ENCODE measurements around the gene MAPK14. TPM values are rescaled to one million over a fixed set of nuclear protein-coding genes. Genes with fewer than 3 reads are reported as not detected.

Gene MAPK14
- total and polyA plus RNA-seq, 10 of the 15 experiments (the other 5 are each of a cell fraction or from before 2014, with no cell fraction given): 12.5 to 59.5 (median 43.0) TPM

DNA sequence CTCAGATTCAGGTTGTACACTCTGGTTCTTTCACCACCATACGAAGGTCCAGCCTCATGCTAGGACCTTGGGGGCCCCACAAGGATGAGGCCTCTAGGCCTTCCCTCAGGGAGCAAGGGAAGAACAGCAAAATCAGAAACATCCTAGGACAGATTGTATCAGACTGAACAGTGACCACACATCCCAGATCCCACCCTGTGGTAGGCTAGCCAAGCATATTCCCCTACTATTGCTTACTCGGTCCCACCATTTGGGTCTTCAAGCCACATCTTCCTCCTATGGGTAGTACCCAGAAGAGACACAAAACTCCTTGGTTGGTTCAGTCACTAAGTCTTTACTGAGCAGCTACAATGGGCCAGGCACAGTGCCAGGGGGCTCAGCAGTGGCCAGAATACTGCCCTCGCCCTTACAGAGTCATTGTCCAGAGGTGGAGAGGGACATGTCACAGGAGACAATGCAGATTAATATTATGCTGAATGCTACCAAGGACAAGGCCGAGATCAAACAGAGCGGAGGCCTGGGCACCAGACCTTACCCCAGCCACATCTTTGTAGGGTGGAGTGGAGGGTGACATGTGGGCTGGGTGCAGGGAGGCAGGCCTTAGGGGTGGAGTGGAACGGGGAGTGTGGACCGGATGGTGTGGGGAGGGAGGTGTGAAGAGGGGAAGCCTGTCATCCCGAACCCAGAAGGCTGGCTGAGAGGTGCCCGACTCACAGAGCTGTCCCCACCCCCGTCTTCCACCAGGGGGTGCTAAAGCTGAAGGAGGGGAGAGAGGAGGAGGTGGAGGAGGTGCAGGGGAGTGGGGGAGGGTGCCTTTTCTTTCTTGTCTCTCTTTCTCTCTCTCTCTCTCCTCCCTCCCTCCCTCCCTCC lies 95.9 kb downstream of the MAPK14 start:
- Histone ChIP-seq H4K20me1 (ENCODE audit: control insufficient read depth, insufficient read depth) (no peaks in the 10 kb centered on the region), H3K9me3 (replicated peaks; ENCODE audit: control insufficient read depth, insufficient read depth, low read length) (no peaks in the 10 kb centered on the region), H3K4me1 (ENCODE audit: control insufficient read depth, insufficient read depth, low read length) (peaks cover 26% of the 10 kb centered on the region), H3K4me2 (ENCODE audit: control insufficient read depth, insufficient read depth) (no peak overlapping the region), H3K36me3 (ENCODE audit: control insufficient read depth in 2 of 2, insufficient read depth in 2 of 2, low read length in 1 of 2) (no peaks in the 10 kb centered on the region; a peak in 1 of 4 replicates), H3K4me3 (no peak overlapping the region), H3K9ac (ENCODE audit: control insufficient read depth, insufficient read depth, low read length) (no peak overlapping the region), H3K27ac (ENCODE audit: control insufficient read depth, insufficient read depth) (no peak overlapping the region), H3K79me2 (ENCODE audit: control insufficient read depth, insufficient read depth, low read length) (no peaks in the 10 kb centered on the region), H2AFZ (ENCODE audit: control insufficient read depth, low read depth, low read length) (no peak overlapping the region), H3K27me3 (replicated peaks in 1 of 2; ENCODE audit: control insufficient read depth in 2 of 2, insufficient read depth in 2 of 2, low read length in 1 of 2) (no peaks in the 10 kb centered on the region)
- CTCF ChIA-PET: interaction anchor here (0.5 to 7.6 kb wide), 17 partner anchors 8 to 236 kb away, joined by 3 to 82 read pairs (median 3); partner anchors contain the start of gene MAPK13
- RAD21 ChIA-PET (ENCODE audit: unreplicated experiment): interaction anchor here (0.7 to 3.1 kb wide), 8 partner anchors 8 to 238 kb away, joined by 3 to 35 read pairs (median 7); no protein-coding TSS in a partner anchor
- WGBS (ENCODE audit: insufficient coverage, insufficient replicate concordance, low lambda C conversion rate, missing lambda C conversion rate): 45% methylated on average over 7 of the region's 10 CpGs
- in situ Hi-C loops (cut with MboI) (loop anchor here (5.0 kb wide), 1 partner anchor 234 kb away; no protein-coding TSS in a partner anchor), intact Hi-C loops (cut with micrococcal nuclease; ENCODE audit: unreplicated experiment) (loop anchor here (1.0 to 10.0 kb wide), 3 partner anchors 73 to 237 kb away; partner anchors contain the start of gene BRPF3)
- SMC1A ChIA-PET (ENCODE audit: uncharacterized antibody, unreplicated experiment): interaction anchor here (0.9 to 7.8 kb wide), 8 partner anchors 7 to 236 kb away, joined by 3 to 75 read pairs (median 10); partner anchors contain the start of gene MAPK13
- BruUV-seq (replicated peaks): no TSS peak
- FAIRE-seq (no peak), DNase-seq (ENCODE audit: low read depth, low spot score) (no peak), ATAC-seq (peak; percentile 92)
- POLR2A ChIA-PET: interaction anchor here (1.6 to 3.4 kb wide), 2 partner anchors 8 to 235 kb away, joined by 4 to 21 read pairs; partner anchors contain the start of gene MAPK13
- TF ChIP-seq, protein P1, sequence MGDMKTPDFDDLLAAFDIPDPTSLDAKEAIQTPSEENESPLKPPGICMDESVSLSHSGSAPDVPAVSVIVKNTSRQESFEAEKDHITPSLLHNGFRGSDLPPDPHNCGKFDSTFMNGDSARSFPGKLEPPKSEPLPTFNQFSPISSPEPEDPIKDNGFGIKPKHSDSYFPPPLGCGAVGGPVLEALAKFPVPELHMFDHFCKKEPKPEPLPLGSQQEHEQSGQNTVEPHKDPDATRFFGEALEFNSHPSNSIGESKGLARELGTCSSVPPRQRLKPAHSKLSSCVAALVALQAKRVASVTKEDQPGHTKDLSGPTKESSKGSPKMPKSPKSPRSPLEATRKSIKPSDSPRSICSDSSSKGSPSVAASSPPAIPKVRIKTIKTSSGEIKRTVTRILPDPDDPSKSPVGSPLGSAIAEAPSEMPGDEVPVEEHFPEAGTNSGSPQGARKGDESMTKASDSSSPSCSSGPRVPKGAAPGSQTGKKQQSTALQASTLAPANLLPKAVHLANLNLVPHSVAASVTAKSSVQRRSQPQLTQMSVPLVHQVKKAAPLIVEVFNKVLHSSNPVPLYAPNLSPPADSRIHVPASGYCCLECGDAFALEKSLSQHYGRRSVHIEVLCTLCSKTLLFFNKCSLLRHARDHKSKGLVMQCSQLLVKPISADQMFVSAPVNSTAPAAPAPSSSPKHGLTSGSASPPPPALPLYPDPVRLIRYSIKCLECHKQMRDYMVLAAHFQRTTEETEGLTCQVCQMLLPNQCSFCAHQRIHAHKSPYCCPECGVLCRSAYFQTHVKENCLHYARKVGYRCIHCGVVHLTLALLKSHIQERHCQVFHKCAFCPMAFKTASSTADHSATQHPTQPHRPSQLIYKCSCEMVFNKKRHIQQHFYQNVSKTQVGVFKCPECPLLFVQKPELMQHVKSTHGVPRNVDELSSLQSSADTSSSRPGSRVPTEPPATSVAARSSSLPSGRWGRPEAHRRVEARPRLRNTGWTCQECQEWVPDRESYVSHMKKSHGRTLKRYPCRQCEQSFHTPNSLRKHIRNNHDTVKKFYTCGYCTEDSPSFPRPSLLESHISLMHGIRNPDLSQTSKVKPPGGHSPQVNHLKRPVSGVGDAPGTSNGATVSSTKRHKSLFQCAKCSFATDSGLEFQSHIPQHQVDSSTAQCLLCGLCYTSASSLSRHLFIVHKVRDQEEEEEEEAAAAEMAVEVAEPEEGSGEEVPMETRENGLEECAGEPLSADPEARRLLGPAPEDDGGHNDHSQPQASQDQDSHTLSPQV (IDR thresholded peaks at IDR 0.05): peak; percentile 58; the same call in 1 of the 2 replicates
- TF ChIP-seq SMAD1 (IDR thresholded peaks at IDR 0.05; ENCODE audit: low read depth, partially characterized antibody) (no peak), EGR1 (IDR thresholded peaks at IDR 0.05; ENCODE audit: borderline replicate concordance in 1 of 2, low read depth in 2 of 2, low read length in 2 of 2) (peak in 1 of 2 experiments; percentile 64; a peak in 1 of 3 replicates), FOXK2 (IDR thresholded peaks at IDR 0.05) (no peak), RCOR1 (conservative IDR thresholded peaks at IDR 0.05; ENCODE audit: low read depth, low read length) (no peak)
- TF ChIP-seq, protein P2, sequence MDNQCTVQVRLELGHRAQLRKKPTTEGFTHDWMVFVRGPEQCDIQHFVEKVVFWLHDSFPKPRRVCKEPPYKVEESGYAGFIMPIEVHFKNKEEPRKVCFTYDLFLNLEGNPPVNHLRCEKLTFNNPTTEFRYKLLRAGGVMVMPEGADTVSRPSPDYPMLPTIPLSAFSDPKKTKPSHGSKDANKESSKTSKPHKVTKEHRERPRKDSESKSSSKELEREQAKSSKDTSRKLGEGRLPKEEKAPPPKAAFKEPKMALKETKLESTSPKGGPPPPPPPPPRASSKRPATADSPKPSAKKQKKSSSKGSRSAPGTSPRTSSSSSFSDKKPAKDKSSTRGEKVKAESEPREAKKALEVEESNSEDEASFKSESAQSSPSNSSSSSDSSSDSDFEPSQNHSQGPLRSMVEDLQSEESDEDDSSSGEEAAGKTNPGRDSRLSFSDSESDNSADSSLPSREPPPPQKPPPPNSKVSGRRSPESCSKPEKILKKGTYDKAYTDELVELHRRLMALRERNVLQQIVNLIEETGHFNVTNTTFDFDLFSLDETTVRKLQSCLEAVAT (IDR thresholded peaks at IDR 0.05): peak; percentile 62
- TF ChIP-seq, protein P3, sequence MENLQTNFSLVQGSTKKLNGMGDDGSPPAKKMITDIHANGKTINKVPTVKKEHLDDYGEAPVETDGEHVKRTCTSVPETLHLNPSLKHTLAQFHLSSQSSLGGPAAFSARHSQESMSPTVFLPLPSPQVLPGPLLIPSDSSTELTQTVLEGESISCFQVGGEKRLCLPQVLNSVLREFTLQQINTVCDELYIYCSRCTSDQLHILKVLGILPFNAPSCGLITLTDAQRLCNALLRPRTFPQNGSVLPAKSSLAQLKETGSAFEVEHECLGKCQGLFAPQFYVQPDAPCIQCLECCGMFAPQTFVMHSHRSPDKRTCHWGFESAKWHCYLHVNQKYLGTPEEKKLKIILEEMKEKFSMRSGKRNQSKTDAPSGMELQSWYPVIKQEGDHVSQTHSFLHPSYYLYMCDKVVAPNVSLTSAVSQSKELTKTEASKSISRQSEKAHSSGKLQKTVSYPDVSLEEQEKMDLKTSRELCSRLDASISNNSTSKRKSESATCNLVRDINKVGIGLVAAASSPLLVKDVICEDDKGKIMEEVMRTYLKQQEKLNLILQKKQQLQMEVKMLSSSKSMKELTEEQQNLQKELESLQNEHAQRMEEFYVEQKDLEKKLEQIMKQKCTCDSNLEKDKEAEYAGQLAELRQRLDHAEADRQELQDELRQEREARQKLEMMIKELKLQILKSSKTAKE (IDR thresholded peaks at IDR 0.05; ENCODE audit: low read depth, poor library complexity, severe bottlenecking): no peak
- TF ChIP-seq, protein P4, sequence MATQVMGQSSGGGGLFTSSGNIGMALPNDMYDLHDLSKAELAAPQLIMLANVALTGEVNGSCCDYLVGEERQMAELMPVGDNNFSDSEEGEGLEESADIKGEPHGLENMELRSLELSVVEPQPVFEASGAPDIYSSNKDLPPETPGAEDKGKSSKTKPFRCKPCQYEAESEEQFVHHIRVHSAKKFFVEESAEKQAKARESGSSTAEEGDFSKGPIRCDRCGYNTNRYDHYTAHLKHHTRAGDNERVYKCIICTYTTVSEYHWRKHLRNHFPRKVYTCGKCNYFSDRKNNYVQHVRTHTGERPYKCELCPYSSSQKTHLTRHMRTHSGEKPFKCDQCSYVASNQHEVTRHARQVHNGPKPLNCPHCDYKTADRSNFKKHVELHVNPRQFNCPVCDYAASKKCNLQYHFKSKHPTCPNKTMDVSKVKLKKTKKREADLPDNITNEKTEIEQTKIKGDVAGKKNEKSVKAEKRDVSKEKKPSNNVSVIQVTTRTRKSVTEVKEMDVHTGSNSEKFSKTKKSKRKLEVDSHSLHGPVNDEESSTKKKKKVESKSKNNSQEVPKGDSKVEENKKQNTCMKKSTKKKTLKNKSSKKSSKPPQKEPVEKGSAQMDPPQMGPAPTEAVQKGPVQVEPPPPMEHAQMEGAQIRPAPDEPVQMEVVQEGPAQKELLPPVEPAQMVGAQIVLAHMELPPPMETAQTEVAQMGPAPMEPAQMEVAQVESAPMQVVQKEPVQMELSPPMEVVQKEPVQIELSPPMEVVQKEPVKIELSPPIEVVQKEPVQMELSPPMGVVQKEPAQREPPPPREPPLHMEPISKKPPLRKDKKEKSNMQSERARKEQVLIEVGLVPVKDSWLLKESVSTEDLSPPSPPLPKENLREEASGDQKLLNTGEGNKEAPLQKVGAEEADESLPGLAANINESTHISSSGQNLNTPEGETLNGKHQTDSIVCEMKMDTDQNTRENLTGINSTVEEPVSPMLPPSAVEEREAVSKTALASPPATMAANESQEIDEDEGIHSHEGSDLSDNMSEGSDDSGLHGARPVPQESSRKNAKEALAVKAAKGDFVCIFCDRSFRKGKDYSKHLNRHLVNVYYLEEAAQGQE (IDR thresholded peaks at IDR 0.05; ENCODE audit: low read depth, low read length): no peak
